GM12878 (cell line): ENCODE measurements around the gene MAP2K1. TPM values are rescaled to one million over a fixed set of nuclear protein-coding genes. Genes with fewer than 3 reads are reported as not detected.

ENCODE experiments used
- ATAC-seq: fragments of 200-7000 bp; cut with Tn5 transposase; 3 replicates; pipeline ENCODE4 v1.9.1; 2020; ENCODE audit warnings: mild to moderate bottlenecking, moderate library complexity
- BruUV-seq: library from RNA; stranded (reverse); fragments of 400-500 nt; replicated peaks from 2 replicates; lab custom pipeline; 2021; lab: Mats Ljungman, UMichigan
- CTCF ChIA-PET: fragments of 300-600 bp; sonication (Branson Sonifier 250); formaldehyde crosslinking; extraction: SDS; loops from one replicate; lab custom pipeline; 2021; ENCODE audit warnings: inconsistent platforms; lab: Yijun Ruan, JAX
- POLR2A ChIA-PET: fragments of 350-600 bp; formaldehyde crosslinking; extraction: SDS; loops from one replicate; lab custom pipeline; 2021; ENCODE audit warnings: inconsistent platforms; lab: Charles Lee
- RAD21 ChIA-PET: fragments of 300-600 bp; sonication (Branson Sonifier 250); formaldehyde crosslinking; loops from one replicate; lab custom pipeline; 2023; ENCODE audit warnings: antibody characterized with exemption; ENCODE audit not compliant: unreplicated experiment; lab: Charles Lee
- SMC1A ChIA-PET: fragments of 300-600 bp; sonication (Branson Sonifier 250); formaldehyde crosslinking; loops from one replicate; lab custom pipeline; 2023; ENCODE audit not compliant: unreplicated experiment, uncharacterized antibody; lab: Charles Lee
- DNase-seq: peaks from one replicate; pipeline ENCODE4 v3.0.0-alpha.2; 2011; ENCODE audit warnings: low read depth, low spot score
- FAIRE-seq: peaks from 3 replicates; lab custom pipeline; 2011; peaks lifted over from hg19 to GRCh38; lab: Jason Lieb, UNC
- H2AFZ ChIP-seq: 2 replicates; pipeline ENCODE4 v1.6.0; 2011; ENCODE audit warnings: low read depth, low read length, control low read depth; ENCODE audit not compliant: control insufficient read depth
- H3K27ac ChIP-seq: 2 replicates; pipeline ENCODE4 v1.5.1; 2011; ENCODE audit warnings: control low read depth; ENCODE audit not compliant: control insufficient read depth, insufficient read depth
- H3K27me3 ChIP-seq, 2 experiments: replicated peaks in 1 of 2; 2 replicates each; pipeline versions ENCODE4 v1.6.0 to v1.6.1; 2011; ENCODE audit warnings: low read length in 1 of 2; ENCODE audit not compliant: control insufficient read depth in 2 of 2, insufficient read depth in 2 of 2
- H3K36me3 ChIP-seq, 2 experiments: 2 replicates each; pipeline ENCODE4 v1.5.1; 2011; ENCODE audit warnings: low read length in 1 of 2; ENCODE audit not compliant: control insufficient read depth in 2 of 2, insufficient read depth in 2 of 2
- H3K4me1 ChIP-seq: 2 replicates; pipeline ENCODE4 v1.6.1; 2011; ENCODE audit warnings: mild to moderate bottlenecking, low read length, moderate library complexity, mixed read lengths; ENCODE audit not compliant: control insufficient read depth, insufficient read depth
- H3K4me2 ChIP-seq: 2 replicates; pipeline ENCODE4 v1.6.0; 2011; ENCODE audit warnings: control low read depth; ENCODE audit not compliant: control insufficient read depth, insufficient read depth
- H3K4me3 ChIP-seq: fragments of 200-600 bp; sonication (generic); 2 replicates; pipeline ENCODE4 v1.5.1; 2016
- H3K79me2 ChIP-seq: 2 replicates; pipeline ENCODE4 v1.6.0; 2011; ENCODE audit warnings: low read length; ENCODE audit not compliant: control insufficient read depth, insufficient read depth
- H3K9ac ChIP-seq: 2 replicates; pipeline ENCODE4 v1.8.0; 2011; ENCODE audit warnings: low read length, control low read depth, mixed read lengths; ENCODE audit not compliant: control insufficient read depth, insufficient read depth
- H3K9me3 ChIP-seq: replicated peaks from 3 replicates; pipeline ENCODE4 v1.5.1; 2011; ENCODE audit warnings: mild to moderate bottlenecking, low read length; ENCODE audit not compliant: control insufficient read depth, insufficient read depth
- H4K20me1 ChIP-seq: 2 replicates; pipeline ENCODE4 v1.6.0; 2011; ENCODE audit not compliant: control insufficient read depth, insufficient read depth
- CHD2 ChIP-seq: IDR thresholded peaks from 2 replicates; pipeline ENCODE4 v1.6.1; 2011; ENCODE audit warnings: low read depth, low read length, improper control_type of control experiment, borderline replicate concordance
- CHD4 ChIP-seq: fragments of 200-600 bp; sonication (generic); IDR thresholded peaks from 2 replicates; pipeline ENCODE4 v1.6.1; 2016; ENCODE audit warnings: mild to moderate bottlenecking
- IKZF1 ChIP-seq: fragments of 450-650 bp; conservative IDR thresholded peaks from 2 replicates; pipeline ENCODE4 v1.6.1; 2017; ENCODE audit warnings: antibody characterized with exemption, mild to moderate bottlenecking
- NBN ChIP-seq: fragments of 450-650 bp; IDR thresholded peaks from 2 replicates; pipeline ENCODE4 v1.6.1; 2016
- SIX5 ChIP-seq: IDR thresholded peaks from 2 replicates; pipeline ENCODE4 v1.6.1; 2011; ENCODE audit warnings: mild to moderate bottlenecking, low read depth, low read length, moderate library complexity; ENCODE audit not compliant: severe bottlenecking
- TCF12 ChIP-seq: IDR thresholded peaks from 2 replicates; pipeline ENCODE4 v1.6.1; 2011; ENCODE audit warnings: low read depth, mild to moderate bottlenecking, low read length
- WRNIP1 ChIP-seq: IDR thresholded peaks from 2 replicates; pipeline ENCODE4 v1.6.1; 2011; ENCODE audit warnings: low read depth, low read length, improper control_type of control experiment, borderline replicate concordance
- ZNF24 ChIP-seq: fragments of 450-650 bp; IDR thresholded peaks from 2 replicates; pipeline ENCODE4 v1.6.1; 2017; ENCODE audit warnings: antibody characterized with exemption, mild to moderate bottlenecking
- WGBS: methylation state at CpG from one replicate; pipeline ENCODE4 v1.1.6; 2016; ENCODE audit warnings: low lambda C conversion rate; ENCODE audit not compliant: insufficient replicate concordance, insufficient coverage; ENCODE audit errors: missing lambda C conversion rate; 5-methylcytosine and 5-hydroxymethylcytosine counted together
- in situ Hi-C: fragments of 300-500 bp; cut with MboI; formaldehyde crosslinking; loops from 9 replicates; pipeline ENCODE4 v1.14.3; 2018; ENCODE audit warnings: mixed read lengths
- intact Hi-C: fragments of 100-400 bp; cut with micrococcal nuclease; formaldehyde crosslinking; loops from one replicate; pipeline ENCODE4 v1.14.2; 2022; ENCODE audit not compliant: unreplicated experiment
- polyA plus RNA-seq, 11 experiments: library from polyadenylated mRNA; depleted of rRNA in 4 of 11; unstranded in 6 of 11; stranded (reverse) in 5 of 11; fragments of >200 nt; fragmentation: Nextera tagmentation in 4 of 11; fragmentation: Illumina TruSeq in 1 of 11; extraction: Ambion mirVana in 4 of 11; extraction: Trizol in 1 of 11; gene quantifications; 1 replicate in 1 of 11; 2 replicates in 10 of 11; pipeline versions ENCODE4 v1.2.1 to v1.2.3, GENCODE V29; 2011 to 2016; ENCODE audit warnings: inconsistent platforms in 2 of 11, missing spikeins in 2 of 11, low read depth in 1 of 11
- total RNA-seq, 4 experiments: library from RNA; depleted of rRNA in 3 of 4; stranded (reverse); fragments of >200 nt in 3 of 4; fragmentation: Illumina TruSeq in 1 of 4; extraction: Trizol in 1 of 4; gene quantifications; 2 replicates each; pipeline versions ENCODE4 v1.2.1 to v1.2.3, GENCODE V29; 2013 to 2021

MAP2K1 gene
- total and polyA plus RNA-seq, 10 of the 15 experiments (the other 5 are each of a cell fraction or from before 2014, with no cell fraction given): 11.2 to 112 (median 56.6) TPM

DNA sequence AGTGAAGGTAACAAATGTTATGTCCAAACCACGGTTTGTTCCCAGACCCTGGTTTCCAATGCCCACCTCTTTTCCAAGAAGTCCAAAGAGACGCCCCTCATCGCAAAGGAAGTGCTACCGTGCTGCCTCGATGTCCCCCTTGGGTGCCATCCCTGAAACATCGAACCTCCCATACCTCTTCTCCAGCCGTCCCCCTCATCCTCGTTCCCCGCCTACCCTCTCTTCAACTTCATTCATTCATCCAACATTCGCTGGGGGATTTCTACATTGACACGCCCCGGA lies 30.7 kb upstream of the MAP2K1 start:
- peak overlapping the region; percentile 73 for H3K27ac ChIP-seq
- H4K20me1 ChIP-seq: no peaks in the 10 kb centered on the region
- in situ Hi-C loops: loop anchor here (5.0 kb wide), 1 partner anchor 146 kb away; the partner anchor contains the start of gene RPL4
- ATAC-seq (no peak), FAIRE-seq (no peak)
- no peaks in the 10 kb centered on the region for H3K27me3 ChIP-seq
- ChIA-PET POLR2A (interaction anchor here (1.0 to 1.2 kb wide), 3 partner anchors 33 to 148 kb away, joined by 4 to 6 read pairs (median 5); no protein-coding TSS in a partner anchor), SMC1A (interaction anchor here (0.8 to 1.2 kb wide), 3 partner anchors 29 to 60 kb away, joined by 3 to 4 read pairs (median 3); no protein-coding TSS in a partner anchor)
- under 1% methylated on average over 12 of the region's 12 CpGs for WGBS
- intact Hi-C loops: loop anchor here (1.0 kb wide), 2 partner anchors 30 to 141 kb away; partner anchors contain the start of genes MAP2K1 and SNAPC5
- peak overlapping the region; percentile 99 for H3K4me3 ChIP-seq
- peak overlapping the region; percentile 48 for H3K4me2 ChIP-seq
- 0 out of 2 replicates have a peak, but pooled peaks have one; percentile 29 for TF ChIP-seq WRNIP1
- 0 out of 2 replicates have a peak, but pooled peaks have one; percentile 1 for TF ChIP-seq TCF12
- no peak for TF ChIP-seq CHD4
- no peak for TF ChIP-seq SIX5
- 0 out of 2 replicates have a peak, but pooled peaks have one; percentile 23 for TF ChIP-seq IKZF1
- no peak for TF ChIP-seq CHD2
- peak; percentile 86 for TF ChIP-seq ZNF24
- TF ChIP-seq NBN: peak; percentile 7; the same call in 1 of the 2 replicates
- TF ChIP-seq, all 136 proteins: peak for 5
- no peaks in the 10 kb centered on the region for H3K9me3 ChIP-seq
- ChIA-PET CTCF (interaction anchor here (0.7 to 3.8 kb wide), 5 partner anchors 31 to 142 kb away, joined by 3 to 23 read pairs (median 7); partner anchors contain the start of genes MAP2K1 and SNAPC5), RAD21 (interaction anchor here (0.6 to 0.7 kb wide), 2 partner anchors 32 to 46 kb away, joined by 3 to 4 read pairs; no protein-coding TSS in a partner anchor)
- DNase-seq: no peak
- peaks cover 8% of the 10 kb centered on the region for H3K4me1 ChIP-seq
- TSS peak; percentile 79 for BruUV-seq
- H3K9ac ChIP-seq: peak overlapping the region; percentile 82
- H3K36me3 ChIP-seq: peaks cover 0 to 9% of the 10 kb centered on the region in 2 experiments; a peak in 2 of 4 replicates
- peak overlapping the region; percentile 65 for H2AFZ ChIP-seq
- peaks cover 21% of the 10 kb centered on the region for H3K79me2 ChIP-seq
